K562 (cell line): ENCODE measurements around the gene SGK1. TPM values are rescaled to one million over a fixed set of nuclear protein-coding genes. Genes with fewer than 3 reads are reported as not detected.

ENCODE experiments used
- ATAC-seq: fragments of 200-7000 bp; cut with Tn5 transposase; 3 replicates; pipeline ENCODE4 v1.9.1; 2020; ENCODE audit warnings: moderate library complexity
- BruUV-seq: library from RNA; stranded (reverse); fragments of 400-500 nt; replicated peaks from 2 replicates; lab custom pipeline; 2021; lab: Mats Ljungman, UMichigan
- CTCF ChIA-PET: fragments of 300-600 bp; formaldehyde crosslinking; extraction: SDS; loops from one replicate; lab custom pipeline; 2021; ENCODE audit warnings: low intra/inter-chr PET ratio; lab: Yijun Ruan, JAX
- POLR2A ChIA-PET: fragments of 300-600, 350-650 bp; sonication (Branson Sonifier 250); formaldehyde crosslinking; extraction: SDS; loops from one replicate; lab custom pipeline; 2021; ENCODE audit warnings: antibody characterized with exemption, inconsistent platforms; lab: Yijun Ruan, JAX
- DNase-seq, 4 experiments: peaks; one replicate each; pipeline versions ENCODE4 v3.0.0 to v3.0.0-alpha.2; 2011 to 2018; ENCODE audit warnings: low spot score in 3 of 4, mixed read lengths in 3 of 4; ENCODE audit errors: extremely low read depth in 1 of 4
- FAIRE-seq: peaks from 2 replicates; lab custom pipeline; 2011; peaks lifted over from hg19 to GRCh38; lab: Jason Lieb, UNC
- H2AFZ ChIP-seq: 2 replicates; pipeline ENCODE4 v1.6.0; 2011; ENCODE audit warnings: low read depth, low read length, control low read depth, inconsistent platforms
- H3K27ac ChIP-seq: fragments of 200-600 bp; 3 replicates; pipeline ENCODE4 v1.8.0; 2011; ENCODE audit warnings: low read depth, mild to moderate bottlenecking, control low read depth, inconsistent platforms, low read length, moderate library complexity, mixed read lengths; ENCODE audit errors: extremely low read depth
- H3K27me3 ChIP-seq, 2 experiments: fragments of 300-600 bp in 1 of 2; 2 replicates in 1 of 2; 3 replicates in 1 of 2; pipeline versions ENCODE4 v1.6.0 to v1.8.0; 2011; ENCODE audit warnings: inconsistent platforms in 2 of 2, low read length in 2 of 2, mild to moderate bottlenecking in 1 of 2, mixed read lengths in 1 of 2, moderate library complexity in 1 of 2; ENCODE audit not compliant: control insufficient read depth in 2 of 2, insufficient read depth in 2 of 2
- H3K36me3 ChIP-seq: fragments of 300-600 bp; 3 replicates; pipeline ENCODE4 v1.8.0; 2011; ENCODE audit warnings: mild to moderate bottlenecking, low read length, inconsistent platforms; ENCODE audit not compliant: control insufficient read depth, insufficient read depth
- H3K4me1 ChIP-seq, 2 experiments: fragments of 200-600 bp in 1 of 2; replicated peaks in 1 of 2; 2 replicates in 1 of 2; 3 replicates in 1 of 2; pipeline versions ENCODE4 v1.5.1 to v1.8.0; 2011; ENCODE audit warnings: inconsistent platforms in 2 of 2, low read length in 2 of 2, mild to moderate bottlenecking in 1 of 2, mixed read lengths in 1 of 2, moderate library complexity in 1 of 2; ENCODE audit not compliant: control insufficient read depth in 2 of 2, insufficient read depth in 2 of 2
- H3K4me2 ChIP-seq: 2 replicates; pipeline ENCODE4 v1.6.1; 2011; ENCODE audit warnings: low read length, control low read depth, inconsistent platforms, mixed read lengths; ENCODE audit not compliant: insufficient read depth
- H3K4me3 ChIP-seq: fragments of 200-600 bp; sonication (generic), shearing (Covaris generic); 2 replicates; pipeline ENCODE4 v1.5.1; 2016; ENCODE audit warnings: control low read depth, inconsistent platforms
- H3K79me2 ChIP-seq: fragments of 200-600 bp; 3 replicates; pipeline ENCODE4 v1.8.0; 2011; ENCODE audit warnings: low read length, inconsistent platforms; ENCODE audit not compliant: control insufficient read depth, insufficient read depth
- H3K9ac ChIP-seq, 2 experiments: 2 replicates each; pipeline versions ENCODE4 v1.6.0 to v1.6.1; 2011; ENCODE audit warnings: low read depth in 2 of 2, low read length in 2 of 2, control low read depth in 1 of 2, inconsistent platforms in 1 of 2, mild to moderate bottlenecking in 1 of 2, mixed read lengths in 1 of 2; ENCODE audit not compliant: insufficient read depth in 1 of 2
- H3K9me1 ChIP-seq: one replicate; pipeline ENCODE4 v1.6.0; 2011; ENCODE audit warnings: inconsistent platforms, mild to moderate bottlenecking, low read length, moderate library complexity; ENCODE audit not compliant: control insufficient read depth, insufficient read depth
- H3K9me3 ChIP-seq: replicated peaks from 2 replicates; pipeline ENCODE4 v1.5.1; 2011; ENCODE audit warnings: low read depth, low read length, inconsistent platforms; ENCODE audit not compliant: control insufficient read depth, insufficient read depth
- H4K20me1 ChIP-seq: replicated peaks from 2 replicates; pipeline ENCODE4 v1.6.1; 2011; ENCODE audit warnings: low read length, inconsistent platforms, mixed read lengths; ENCODE audit not compliant: control insufficient read depth, insufficient read depth
- ARHGAP35 ChIP-seq: fragments of 450-650 bp; IDR thresholded peaks from 2 replicates; pipeline ENCODE4 v1.6.1; 2018; ENCODE audit not compliant: partially characterized antibody
- ARID2 ChIP-seq: fragments of 450-650 bp; IDR thresholded peaks from 2 replicates; pipeline ENCODE4 v1.6.1; 2017; ENCODE audit warnings: antibody characterized with exemption, mild to moderate bottlenecking
- BRD9 ChIP-seq: fragments of 450-650 bp; IDR thresholded peaks from 2 replicates; pipeline ENCODE4 v1.6.1; 2018; ENCODE audit warnings: low read depth; ENCODE audit not compliant: partially characterized antibody
- BRF1 ChIP-seq: IDR thresholded peaks from 3 replicates; pipeline ENCODE4 v1.6.1; 2011; ENCODE audit warnings: borderline replicate concordance, mild to moderate bottlenecking; ENCODE audit not compliant: insufficient read length; ENCODE audit errors: extremely low read depth
- CTCF ChIP-seq, 3 experiments: IDR thresholded peaks in 2 of 3; conservative IDR thresholded peaks in 1 of 3; 2 replicates each; pipeline ENCODE4 v1.5.1; 2011 to 2012; ENCODE audit warnings: low read length in 3 of 3, mild to moderate bottlenecking in 3 of 3, control low read depth in 2 of 3, improper control_type of control experiment in 1 of 3, inconsistent platforms in 1 of 3, low read depth in 1 of 3, mixed read lengths in 1 of 3, moderate library complexity in 1 of 3; ENCODE audit not compliant: insufficient read depth in 2 of 3
- KDM1A ChIP-seq, 2 experiments: fragments of 450-650 bp; IDR thresholded peaks; 2 replicates each; pipeline ENCODE4 v1.6.1; 2016; ENCODE audit warnings: mild to moderate bottlenecking in 2 of 2
- MAFK ChIP-seq: IDR thresholded peaks from 2 replicates; pipeline ENCODE4 v1.6.1; 2011; ENCODE audit warnings: low read length, improper control_type of control experiment
- SRSF7 ChIP-seq: fragments of 200-400 bp; formaldehyde crosslinking; optimal IDR thresholded peaks from 2 replicates; pipeline ENCODE3; 2017; ENCODE audit warnings: mild to moderate bottlenecking, low read depth, low read length
- TAL1 ChIP-seq: fragments of 450-650 bp; IDR thresholded peaks from 2 replicates; pipeline ENCODE4 v1.6.1; 2016; ENCODE audit warnings: mild to moderate bottlenecking
- TEAD4 ChIP-seq, 2 experiments: sonication (generic) in 1 of 2; formaldehyde crosslinking in 1 of 2; IDR thresholded peaks; 2 replicates each; pipeline versions ENCODE4 v1.6.1 to v1.8.0; 2012 to 2022; ENCODE audit warnings: borderline replicate concordance in 1 of 2, inconsistent platforms in 1 of 2, low read length in 1 of 2, mild to moderate bottlenecking in 1 of 2, missing genetic modification reagents in 1 of 2
- ZBTB49 ChIP-seq: sonication (generic); formaldehyde crosslinking; IDR thresholded peaks from 2 replicates; pipeline ENCODE4 v1.8.0; 2022; ENCODE audit warnings: missing genetic modification reagents, mild to moderate bottlenecking, borderline replicate concordance
- ZNF445 ChIP-seq: fragments of 250-450 bp; sonication (Bioruptor Pico); IDR thresholded peaks from 2 replicates; pipeline ENCODE4 v1.4.0; 2020; ENCODE audit warnings: low read depth, mild to moderate bottlenecking, moderate library complexity
- ZNF592 ChIP-seq: fragments of 450-650 bp; IDR thresholded peaks from 2 replicates; pipeline ENCODE4 v1.6.1; 2017; ENCODE audit warnings: antibody characterized with exemption, mild to moderate bottlenecking
- ZNF696 ChIP-seq: fragments of 250-450 bp; sonication (Bioruptor Pico); conservative IDR thresholded peaks from 2 replicates; pipeline ENCODE4 v1.4.0; 2020; ENCODE audit warnings: mild to moderate bottlenecking, moderate library complexity
- WGBS: fragments of 100-300 bp; shearing (Covaris generic); methylation state at CpG from one replicate; pipeline ENCODE4 v1.1.6; 2016; ENCODE audit warnings: low coverage, mixed read lengths; ENCODE audit not compliant: insufficient coverage; ENCODE audit errors: missing lambda C conversion rate; 5-methylcytosine and 5-hydroxymethylcytosine counted together
- in situ Hi-C: fragments of 300-500 bp; cut with MboI; formaldehyde crosslinking; loops from 4 replicates; pipeline ENCODE4 v1.15.0; 2018; ENCODE audit warnings: inconsistent platforms, mixed read lengths
- intact Hi-C: fragments of 100-400 bp; cut with micrococcal nuclease; formaldehyde crosslinking; loops from 2 replicates; pipeline ENCODE4 v1.14.2; 2022
- polyA plus RNA-seq, 8 experiments: library from polyadenylated mRNA; depleted of rRNA in 4 of 8; stranded (reverse) in 5 of 8; unstranded in 3 of 8; fragments of >200 nt; fragmentation: Nextera tagmentation in 2 of 8; fragmentation: Illumina TruSeq in 1 of 8; extraction: Ambion mirVana in 2 of 8; extraction: Trizol in 1 of 8; gene quantifications; 2 replicates each; pipeline versions ENCODE4 v1.2.1 to v1.2.3, GENCODE V29; 2011 to 2014; ENCODE audit warnings: inconsistent platforms in 1 of 8, missing spikeins in 1 of 8
- total RNA-seq, 7 experiments: library from RNA; depleted of rRNA in 6 of 7; stranded (reverse); fragments of >200 nt in 6 of 7; fragmentation: Illumina TruSeq in 2 of 7; extraction: Trizol in 2 of 7; gene quantifications; 2 replicates each; pipeline versions ENCODE4 v1.2.1 to v1.2.3, GENCODE V29; 2011 to 2021; ENCODE audit warnings: low replicate concordance in 1 of 7

SGK1 gene
- total and polyA plus RNA-seq, 9 of the 15 experiments (the other 6 are each of a cell fraction or from before 2014, with no cell fraction given) = 3.5 to 7.2 (median 3.9) TPM

- H3K27me3 ChIP-seq = peaks cover 0 to 2% of the 10 kb centered on the region in 2 experiments; a peak in 2 of 5 replicates
- in situ Hi-C loops = no loop called here
- ATAC-seq (no peak), DNase-seq (no peak), FAIRE-seq (no peak)
- intact Hi-C loops = no loop called here
- no peaks in the 10 kb centered on the region for H4K20me1 ChIP-seq
- BruUV-seq = no TSS peak
- no peaks in the 10 kb centered on the region for H3K9me1 ChIP-seq
- no peaks in the 10 kb centered on the region for H3K36me3 ChIP-seq
- no peak overlapping the region for H2AFZ ChIP-seq
- POLR2A ChIA-PET = interaction anchor here (0.6 to 0.7 kb wide), 2 partner anchors 8 to 11 kb away, joined by 3 to 5 read pairs; no protein-coding TSS in a partner anchor
- H3K4me1 ChIP-seq = no peaks in the 10 kb centered on the region
- H3K79me2 ChIP-seq = no peaks in the 10 kb centered on the region
- no peak overlapping the region for H3K4me2 ChIP-seq
- CTCF ChIA-PET = no interaction called here
- H3K27ac ChIP-seq = no peak overlapping the region
- 16% methylated on average over 3 of the region's 3 CpGs for WGBS
- no peak overlapping the region for H3K9ac ChIP-seq
- H3K4me3 ChIP-seq = no peak overlapping the region
- no peaks in the 10 kb centered on the region for H3K9me3 ChIP-seq
- TF ChIP-seq MAFK (peak; percentile 40; the same call in 1 of the 2 replicates), ARHGAP35 (no peak), ZBTB49 (no peak), ARID2 (no peak), BRF1 (no peak), SRSF7 (no peak), ZNF592 (no peak), TEAD4 (IDR thresholded peaks at IDR 0.05; ENCODE audit: low read length) (no peak), TEAD4 (CRISPR knock-in tag; IDR thresholded peaks at IDR 0.05; ENCODE audit: borderline replicate concordance) (no peak), KDM1A (IDR thresholded peaks at IDR 0.05) (no peak), TAL1 (no peak), ZNF696 (CRISPR knock-in tag) (no peak), CTCF (IDR thresholded peaks at IDR 0.05 in 2 of 3, conservative IDR thresholded peaks at IDR 0.05 in 1 of 3; ENCODE audit: insufficient read depth in 2 of 3, low read depth in 1 of 3, low read length in 3 of 3) (no peak), ZNF445 (no peak), BRD9 (no peak)
These were observed 185.3 kb downstream of the SGK1 start for GRCh38 chr6:134132494-134133141.
